ENCODE results near the gene IRAK1.

IRAK1 gene

DNA sequence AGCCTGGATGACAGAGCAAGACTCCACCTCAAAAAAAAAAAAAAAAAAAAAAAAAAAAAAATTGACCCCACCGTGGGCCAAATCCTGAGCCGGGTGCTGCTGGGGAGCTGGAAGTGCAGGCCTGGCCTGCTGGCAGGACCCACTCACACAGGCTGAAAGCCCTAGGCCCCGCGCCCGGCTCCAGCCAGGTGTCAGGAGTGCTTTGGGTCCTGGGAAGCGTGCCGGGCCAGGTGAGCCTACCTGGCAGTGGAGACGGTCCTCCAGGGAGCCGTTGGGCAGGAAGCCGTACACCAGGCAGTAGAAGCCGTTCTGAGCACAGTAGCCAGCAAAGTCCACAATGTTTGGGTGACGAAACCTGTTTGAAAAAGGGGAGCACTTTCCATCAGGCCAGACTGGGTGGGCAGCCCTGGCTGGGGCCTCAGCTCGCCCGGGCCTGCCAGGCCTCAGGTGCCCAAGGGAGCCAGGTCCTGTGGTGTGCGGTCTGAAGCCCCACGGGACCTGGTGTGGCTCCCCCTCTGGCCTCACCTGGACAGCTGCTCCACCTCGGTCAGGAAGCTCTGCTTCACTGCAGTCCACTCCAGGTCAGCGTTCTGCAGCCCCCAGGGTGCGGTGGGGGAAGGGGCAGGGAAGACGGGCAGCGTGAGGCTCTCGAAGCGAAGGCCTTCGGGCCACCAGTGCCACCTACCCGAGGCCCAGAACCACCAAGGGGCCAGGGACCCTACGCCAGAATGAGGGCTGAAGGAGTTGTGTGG lies 1.8 kb downstream of the IRAK1 start:
- no peak for DNase-seq
- Mint-ChIP-seq H3K9me3 (peaks cover 40% of the 10 kb centered on the region), H3K4me1 (peaks cover 36% of the 10 kb centered on the region), H3K4me3 (peak overlapping the region; percentile 34), H3K36me3 (ENCODE audit: low read depth) (peaks cover 5% of the 10 kb centered on the region), H3K27ac (no peak overlapping the region), H3K27me3 (ENCODE audit: low read depth, poor library complexity) (no peaks in the 10 kb centered on the region)
- TF ChIP-seq CTCF (IDR thresholded peaks at IDR 0.05) = no peak

DNA sequence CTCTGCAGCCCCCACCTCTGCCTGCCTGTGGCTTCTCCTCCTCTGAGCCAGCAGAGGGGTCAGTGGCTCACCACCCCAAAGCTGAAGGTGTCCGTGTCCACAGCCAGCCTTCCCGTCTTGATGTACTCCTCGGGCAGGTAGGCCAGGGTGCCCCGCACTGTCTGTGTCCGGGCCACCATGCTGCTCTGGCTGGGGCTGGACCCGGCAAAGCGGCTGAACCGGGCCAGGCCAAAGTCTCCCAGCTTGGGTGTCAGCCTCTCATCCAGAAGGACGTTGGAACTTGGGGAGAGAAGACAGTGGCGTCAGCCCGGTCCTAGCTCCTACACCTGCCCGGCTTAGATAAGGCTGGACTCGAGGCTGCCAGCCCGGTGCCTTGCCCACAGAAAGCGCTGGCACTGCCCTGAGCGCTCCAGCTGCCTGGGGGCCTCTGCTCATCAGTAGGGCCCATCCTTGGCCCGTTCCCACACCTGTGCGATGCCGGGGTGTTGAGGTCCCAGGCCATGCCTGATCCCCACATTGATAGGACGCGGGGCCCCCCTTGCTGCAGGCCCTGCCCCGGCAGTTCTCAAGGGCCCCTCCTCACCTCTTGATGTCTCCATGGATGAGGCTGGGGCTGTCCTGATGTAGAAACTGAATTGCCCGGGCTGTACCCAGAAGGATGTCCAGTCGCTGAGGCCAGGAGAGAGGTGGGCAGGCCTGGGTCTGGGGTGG lies 3.2 kb downstream of the IRAK1 start:
- H3K4me1 Mint-ChIP-seq = peaks cover 25% of the 10 kb centered on the region
- H3K36me3 Mint-ChIP-seq (ENCODE audit: low read depth) = peaks cover 10% of the 10 kb centered on the region
- peaks cover 38% of the 10 kb centered on the region for H3K9me3 Mint-ChIP-seq
- H3K27me3 Mint-ChIP-seq (ENCODE audit: low read depth, poor library complexity) = no peaks in the 10 kb centered on the region
- no peak for TF ChIP-seq CTCF (IDR thresholded peaks at IDR 0.05)
- H3K27ac Mint-ChIP-seq = no peak overlapping the region
- H3K4me3 Mint-ChIP-seq = no peak overlapping the region
- DNase-seq = no peak

GRCh38 chrX:154015581-154016264 lies 4.0 kb downstream of the IRAK1 start:
- H3K9me3 Mint-ChIP-seq = peaks cover 31% of the 10 kb centered on the region
- no peaks in the 10 kb centered on the region for H3K27me3 Mint-ChIP-seq (ENCODE audit: low read depth, poor library complexity)
- no peak overlapping the region for H3K27ac Mint-ChIP-seq
- peaks cover 10% of the 10 kb centered on the region for H3K36me3 Mint-ChIP-seq (ENCODE audit: low read depth)
- no peak overlapping the region for H3K4me3 Mint-ChIP-seq
- peaks cover 17% of the 10 kb centered on the region for H3K4me1 Mint-ChIP-seq
- TF ChIP-seq CTCF (IDR thresholded peaks at IDR 0.05) = no peak
- no peak for DNase-seq

- H3K4me3 Mint-ChIP-seq = no peak overlapping the region
- H3K4me1 Mint-ChIP-seq = peaks cover 12% of the 10 kb centered on the region
- H3K9me3 Mint-ChIP-seq = peaks cover 29% of the 10 kb centered on the region
- no peak for TF ChIP-seq CTCF (IDR thresholded peaks at IDR 0.05)
- H3K27ac Mint-ChIP-seq = no peak overlapping the region
- peaks cover 10% of the 10 kb centered on the region for H3K36me3 Mint-ChIP-seq (ENCODE audit: low read depth)
- no peaks in the 10 kb centered on the region for H3K27me3 Mint-ChIP-seq (ENCODE audit: low read depth, poor library complexity)
- no peak for DNase-seq
Observed at GRCh38 chrX:154014429-154015380, 5.0 kb downstream of the IRAK1 start.

DNA sequence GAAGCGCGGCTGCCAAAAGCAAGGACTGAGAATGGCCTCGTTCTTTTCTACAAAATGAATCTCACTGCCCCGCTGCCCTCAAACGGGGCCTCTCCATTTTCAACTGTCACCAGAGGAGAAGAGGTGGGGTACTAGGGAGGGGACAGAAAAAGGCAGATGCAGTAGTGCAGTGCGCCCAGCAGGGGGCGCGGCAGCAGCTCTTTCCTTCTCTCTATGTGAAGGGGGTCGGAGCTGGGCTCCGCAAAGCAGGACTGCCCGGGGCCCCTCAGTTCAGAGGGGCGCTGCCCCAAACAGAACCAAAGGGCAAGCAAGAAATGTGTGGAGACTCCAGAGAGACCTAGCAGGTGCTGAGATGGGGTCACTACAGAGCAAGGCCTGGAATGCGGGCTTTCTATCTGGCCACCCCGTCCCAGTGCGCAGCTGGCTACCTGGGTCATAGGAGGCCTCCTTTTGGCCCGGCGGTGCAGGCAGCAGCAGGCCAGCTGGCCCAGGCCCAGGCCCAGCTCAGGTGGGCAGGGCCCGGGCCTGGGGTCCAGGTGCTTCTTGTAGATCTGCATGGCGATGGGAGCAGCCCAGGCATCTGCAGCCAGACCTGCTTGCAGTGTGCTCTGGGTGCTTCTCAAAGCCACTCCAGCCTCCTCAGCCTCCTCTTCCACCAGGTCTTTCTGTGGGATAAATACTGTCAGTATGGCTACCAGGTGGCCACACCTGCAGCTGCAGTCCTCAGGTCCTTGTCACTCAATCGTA lies 5.9 kb downstream of the IRAK1 start:
- Mint-ChIP-seq H3K4me3 (no peak overlapping the region), H3K36me3 (ENCODE audit: low read depth) (peaks cover 11% of the 10 kb centered on the region), H3K27me3 (ENCODE audit: low read depth, poor library complexity) (no peaks in the 10 kb centered on the region), H3K9me3 (peaks cover 31% of the 10 kb centered on the region), H3K4me1 (peaks cover 9% of the 10 kb centered on the region), H3K27ac (no peak overlapping the region)
- TF ChIP-seq CTCF (IDR thresholded peaks at IDR 0.05) = peak; percentile 82
- peak; percentile 60 for DNase-seq

All from nephron progenitor cell (in vitro differentiated cells).